ENCODE measurements around the gene TRIAP1. TPM values are rescaled to one million over a fixed set of nuclear protein-coding genes. Genes with fewer than 3 reads are reported as not detected.
A peak's percentile ranks its signal among the peaks of the same experiment; 100 is the strongest.

TRIAP1 gene
- total RNA-seq, 4 donors from 2014 or later, result 9.7 to 19.5 (median 16.8) TPM

DNA sequence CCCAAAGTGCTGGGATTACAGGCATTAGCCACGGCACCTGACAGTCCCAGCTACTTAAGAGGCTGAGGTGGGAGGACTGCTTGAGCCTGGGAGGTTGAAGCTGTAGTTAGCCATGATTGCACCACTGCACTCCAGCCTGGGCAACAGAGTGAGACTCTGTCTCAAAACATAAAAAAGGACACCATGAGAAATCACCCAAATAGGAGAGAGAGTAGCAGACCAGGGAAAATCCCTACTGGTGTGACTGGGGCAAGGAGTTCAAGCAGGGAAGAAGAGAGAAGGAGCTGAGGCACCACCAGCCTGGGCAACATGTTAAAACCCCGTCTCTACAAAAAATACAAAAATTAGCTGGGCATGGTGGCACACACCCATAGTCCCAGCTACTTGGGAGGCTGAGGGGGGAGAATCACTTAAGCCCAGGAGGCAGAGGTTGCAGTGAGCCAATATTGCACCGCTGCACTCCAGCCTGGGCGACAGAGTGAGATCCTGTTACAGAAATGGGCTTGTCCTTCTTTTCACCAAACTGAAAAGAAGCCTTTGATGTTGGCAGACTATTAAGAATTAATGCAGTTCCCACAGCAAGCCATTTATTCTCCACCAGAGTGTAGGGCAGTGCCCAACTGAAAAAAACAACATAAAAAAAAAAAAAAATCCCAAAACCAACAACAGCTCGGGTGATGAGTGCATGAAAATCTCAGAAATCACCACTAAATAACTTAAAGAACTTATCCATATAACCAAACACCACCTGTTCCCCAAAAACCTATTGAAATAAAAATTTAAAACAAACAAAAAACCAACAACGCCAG lies 27.8 kb upstream of the TRIAP1 start:
- TF ChIP-seq POLR2AphosphoS5 (IDR thresholded peaks at IDR 0.05), result no peak
- Histone ChIP-seq H3K4me3 (no peak overlapping the region), H3K27ac (no peak overlapping the region), H3K9me3 (no peaks in the 10 kb centered on the region), H3K27me3 (no peaks in the 10 kb centered on the region), H3K4me1 (peaks cover 0 to 21% (median 7%) of the 10 kb centered on the region in 3 donors), H3K36me3 (no peaks in the 10 kb centered on the region)
- WGBS, 2 donors (ENCODE audit: low coverage in 1 of 2), result 75 to 76% methylated on average over 2 to 6 of the region's 6 CpGs
- ATAC-seq, result no peak

DNA sequence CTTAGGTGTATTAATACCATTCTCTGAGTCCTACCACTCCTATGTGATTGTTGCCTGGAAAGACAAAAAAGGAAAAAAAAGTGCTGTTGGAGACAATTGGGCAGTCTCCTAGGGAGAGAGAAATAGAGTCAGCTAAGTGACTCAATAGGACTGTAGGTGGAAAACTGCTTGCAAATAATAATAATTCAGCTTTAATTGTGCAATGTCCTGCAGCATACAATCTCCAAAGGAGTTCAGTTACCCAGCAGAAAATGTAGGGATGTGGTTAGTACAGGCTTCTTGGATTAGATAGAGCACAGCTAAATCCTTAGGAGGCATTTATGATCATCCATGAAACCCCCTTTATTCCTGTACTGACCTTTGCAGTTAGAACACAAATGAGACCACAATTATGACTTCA lies 26.3 kb upstream of the TRIAP1 start:
- Histone ChIP-seq H3K9me3 (no peaks in the 10 kb centered on the region), H3K27me3 (no peaks in the 10 kb centered on the region), H3K4me3 (no peak overlapping the region), H3K27ac (no peak overlapping the region), H3K36me3 (no peaks in the 10 kb centered on the region), H3K4me1 (peaks cover 0 to 32% (median 12%) of the 10 kb centered on the region in 3 donors)
- ATAC-seq, result no peak
- TF ChIP-seq POLR2A (IDR thresholded peaks at IDR 0.05) (no peak), EP300 (IDR thresholded peaks at IDR 0.05) (no peak), POLR2AphosphoS5 (IDR thresholded peaks at IDR 0.05) (no peak)
- TF ChIP-seq, protein P1, sequence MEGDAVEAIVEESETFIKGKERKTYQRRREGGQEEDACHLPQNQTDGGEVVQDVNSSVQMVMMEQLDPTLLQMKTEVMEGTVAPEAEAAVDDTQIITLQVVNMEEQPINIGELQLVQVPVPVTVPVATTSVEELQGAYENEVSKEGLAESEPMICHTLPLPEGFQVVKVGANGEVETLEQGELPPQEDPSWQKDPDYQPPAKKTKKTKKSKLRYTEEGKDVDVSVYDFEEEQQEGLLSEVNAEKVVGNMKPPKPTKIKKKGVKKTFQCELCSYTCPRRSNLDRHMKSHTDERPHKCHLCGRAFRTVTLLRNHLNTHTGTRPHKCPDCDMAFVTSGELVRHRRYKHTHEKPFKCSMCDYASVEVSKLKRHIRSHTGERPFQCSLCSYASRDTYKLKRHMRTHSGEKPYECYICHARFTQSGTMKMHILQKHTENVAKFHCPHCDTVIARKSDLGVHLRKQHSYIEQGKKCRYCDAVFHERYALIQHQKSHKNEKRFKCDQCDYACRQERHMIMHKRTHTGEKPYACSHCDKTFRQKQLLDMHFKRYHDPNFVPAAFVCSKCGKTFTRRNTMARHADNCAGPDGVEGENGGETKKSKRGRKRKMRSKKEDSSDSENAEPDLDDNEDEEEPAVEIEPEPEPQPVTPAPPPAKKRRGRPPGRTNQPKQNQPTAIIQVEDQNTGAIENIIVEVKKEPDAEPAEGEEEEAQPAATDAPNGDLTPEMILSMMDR (IDR thresholded peaks at IDR 0.05), result no peak

DNA sequence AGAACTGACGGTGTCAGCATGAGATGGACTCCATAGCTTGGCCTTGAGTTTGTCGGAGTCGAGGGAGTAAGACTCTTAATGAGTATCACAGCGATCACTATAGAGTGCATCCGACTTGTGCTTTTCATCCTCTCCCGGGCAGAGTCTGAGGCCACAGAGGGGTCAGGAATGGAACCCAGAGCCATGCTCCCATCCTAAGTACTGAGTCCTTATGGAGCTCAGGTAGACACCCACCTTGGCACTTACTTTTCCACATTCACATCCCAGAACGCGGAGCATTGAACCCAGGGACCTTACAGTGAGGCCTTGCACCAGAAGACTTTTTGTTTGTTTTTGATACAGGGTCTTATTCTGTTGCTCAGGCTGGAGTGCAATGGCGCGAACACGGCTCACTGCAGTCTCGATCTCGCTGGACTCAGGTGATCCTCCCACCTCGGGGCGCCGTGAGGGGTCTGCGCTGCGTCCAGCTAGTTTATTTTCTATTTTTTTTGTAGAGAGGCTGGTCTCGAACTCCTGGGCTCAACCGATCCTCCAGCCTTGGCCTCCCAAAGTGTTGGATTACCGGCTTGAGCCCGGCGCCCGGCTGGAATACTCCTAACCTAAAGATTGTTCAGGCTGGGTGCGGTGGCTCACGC lies 24.1 kb upstream of the TRIAP1 start:
- peaks cover 0 to 18% of the 10 kb centered on the region in 2 donors for H3K36me3 ChIP-seq
- peak overlapping the region; percentile 35 to 96 (median 92) for H3K27ac ChIP-seq
- H3K4me3 ChIP-seq, result peak overlapping the region; percentile 83 to 86
- H3K27me3 ChIP-seq, result no peaks in the 10 kb centered on the region
- 49 to 60% methylated on average over 2 to 8 of the region's 26 CpGs for WGBS, 2 donors (ENCODE audit: low coverage in 1 of 2)
- TF ChIP-seq EP300 (IDR thresholded peaks at IDR 0.05) (no peak), POLR2AphosphoS5 (IDR thresholded peaks at IDR 0.05) (no peak), POLR2A (IDR thresholded peaks at IDR 0.05) (no peak)
- TF ChIP-seq, protein P1 (IDR thresholded peaks at IDR 0.05), result no peak
- H3K9me3 ChIP-seq, result no peaks in the 10 kb centered on the region
- ATAC-seq, result peak; percentile 7
- H3K4me1 ChIP-seq, result peaks cover 0 to 54% (median 25%) of the 10 kb centered on the region in 3 donors

DNA sequence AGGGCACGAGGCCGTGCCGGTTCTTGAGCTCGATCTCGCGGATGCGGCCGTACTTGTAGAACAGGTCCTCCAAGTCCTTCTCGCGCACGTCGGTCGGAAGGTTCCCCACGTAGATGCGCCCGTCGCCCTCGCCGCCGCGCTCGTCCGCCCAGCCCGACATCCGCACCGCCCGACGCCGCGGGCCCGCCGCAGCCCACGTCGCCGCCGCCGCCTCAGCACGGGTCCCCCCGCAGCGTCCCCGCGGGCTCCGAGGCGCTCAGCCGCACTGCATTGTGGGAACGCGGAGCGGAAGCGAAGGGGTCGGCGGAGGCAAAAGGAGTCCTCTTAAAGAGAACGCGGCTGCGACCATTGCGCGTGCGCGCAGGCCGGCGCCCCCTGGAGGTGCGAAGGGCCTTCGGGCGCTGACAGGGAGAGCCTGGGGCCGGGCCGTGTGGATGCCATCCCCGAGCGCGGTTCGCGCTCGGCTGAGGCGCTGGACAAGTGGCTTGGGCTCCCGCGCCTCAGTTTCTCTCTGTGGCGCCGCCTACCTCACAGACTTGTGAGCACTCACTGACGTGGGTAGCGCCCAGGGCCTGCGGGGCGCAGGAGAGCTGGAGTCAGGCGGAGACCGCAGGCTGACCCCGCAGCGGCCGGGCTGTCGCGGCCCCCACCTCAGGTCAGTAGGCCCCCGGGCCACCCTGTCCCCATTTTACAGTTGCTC lies 23.4 kb upstream of the TRIAP1 start, which contains the start of gene SRSF9:
TSS of gene SRSF9 (minus strand) at position 299 of the 700 bp plus-strand sequence. CDS start at position 160, 139 bp downstream.
- peak; percentile 96 for ATAC-seq
- H3K27ac ChIP-seq, result peak within 1 kb of the TSS; percentile 82 to 96 (median 92)
- peak; percentile 73 to 81 for TF ChIP-seq POLR2A (IDR thresholded peaks at IDR 0.05)
- no peak for TF ChIP-seq EP300 (IDR thresholded peaks at IDR 0.05)
- TF ChIP-seq, protein P1 (IDR thresholded peaks at IDR 0.05), result peak; percentile 86 to 94 (median 91)
- TF ChIP-seq POLR2AphosphoS5 (IDR thresholded peaks at IDR 0.05), result peak; percentile 85
- H3K4me3 ChIP-seq, result peak within 1 kb of the TSS; percentile 83 to 86
- H3K36me3 ChIP-seq, result peaks cover 0 to 24% of the 10 kb centered on the region in 2 donors
- peaks cover 0 to 56% (median 25%) of the 10 kb centered on the region in 3 donors for H3K4me1 ChIP-seq
- H3K9me3 ChIP-seq, result no peaks in the 10 kb centered on the region
- no peaks in the 10 kb centered on the region for H3K27me3 ChIP-seq
- WGBS, 2 donors (ENCODE audit: low coverage in 1 of 2), result no CpG with 5 or more reads among the region's 88 CpGs

DNA sequence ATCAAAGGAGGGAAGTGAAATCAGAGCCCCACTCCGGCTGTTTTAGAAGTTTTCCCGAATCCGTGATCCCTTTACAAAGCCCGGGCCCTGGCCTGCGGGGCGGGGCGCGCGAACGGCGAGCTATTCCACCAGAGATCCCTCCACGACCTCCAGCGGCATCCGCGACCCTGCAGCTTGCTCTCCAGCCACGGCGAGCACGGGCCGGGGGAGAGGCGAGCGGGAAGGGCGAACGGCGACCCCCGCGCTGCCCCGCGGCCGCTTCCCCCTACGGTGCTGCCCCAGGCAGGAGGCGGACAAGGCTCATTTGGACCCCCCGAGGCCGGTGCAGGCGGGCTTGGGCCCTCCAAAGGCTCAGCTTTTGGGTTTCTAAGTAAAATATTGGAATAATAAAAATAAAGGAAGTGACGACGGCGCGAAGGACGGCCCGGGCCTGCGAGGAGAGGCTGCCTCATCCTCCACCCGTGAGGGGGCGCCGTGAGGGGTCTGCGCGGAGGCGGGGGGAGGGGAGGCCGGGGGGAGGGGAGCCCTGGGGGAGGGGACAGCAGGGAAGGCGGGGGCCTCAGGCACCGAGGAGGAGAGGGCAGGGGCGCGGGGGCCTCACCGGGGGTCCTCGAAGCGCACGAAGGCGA lies 22.8 kb upstream of the TRIAP1 start:
- peak overlapping the region; percentile 83 to 86 for H3K4me3 ChIP-seq
- TF ChIP-seq, protein P1 (IDR thresholded peaks at IDR 0.05), result no peak
- TF ChIP-seq POLR2AphosphoS5 (IDR thresholded peaks at IDR 0.05) (no peak), EP300 (IDR thresholded peaks at IDR 0.05) (no peak), POLR2A (IDR thresholded peaks at IDR 0.05) (no peak)
- WGBS, 2 donors (ENCODE audit: low coverage in 1 of 2), result no CpG with 5 or more reads among the region's 57 CpGs
- H3K27ac ChIP-seq, result peak overlapping the region; percentile 82 to 96 (median 92)
- H3K27me3 ChIP-seq, result no peaks in the 10 kb centered on the region
- peak; percentile 4 for ATAC-seq
- H3K36me3 ChIP-seq, result peaks cover 0 to 31% of the 10 kb centered on the region in 2 donors
- no peaks in the 10 kb centered on the region for H3K9me3 ChIP-seq
- peaks cover 0 to 56% (median 25%) of the 10 kb centered on the region in 3 donors for H3K4me1 ChIP-seq
